Stimulated activated CD4-positive, alpha-beta T cell treated with anti-CD3 and anti-CD28 coated beads, Interleukin-4, amount 100 ng/mL, for 24 hours (primary cell): ENCODE results near the gene KRTAP20-4.

ENCODE experiments used
- DNase-seq: peaks from one replicate; pipeline ENCODE4 v3.0.0-alpha.2; 2020

The KRTAP20-4 gene

DNA sequence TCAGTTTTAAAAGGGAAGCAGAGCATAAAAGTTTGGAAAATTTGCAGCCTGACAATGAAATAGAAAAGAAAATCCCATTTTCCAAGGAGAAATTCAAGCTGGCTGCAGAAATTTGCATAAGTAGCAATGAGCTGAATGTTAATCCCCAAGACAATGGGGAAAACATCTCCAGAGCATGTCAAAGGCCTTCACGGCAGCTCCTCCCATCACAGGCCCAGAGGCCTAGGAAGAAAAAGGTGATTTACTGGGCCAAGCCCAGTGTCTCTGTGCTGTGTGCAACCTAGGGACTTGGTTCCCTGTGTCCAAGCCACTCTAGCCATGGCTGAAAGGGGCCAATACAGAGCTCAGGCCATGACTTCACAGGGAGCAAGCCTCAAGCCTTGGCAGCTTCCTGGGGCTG lies 48.3 kb downstream of the KRTAP20-4 start:
- DNase-seq = no peak
